Measurements from ENCODE around the gene TMC8. TPM values are rescaled to one million over a fixed set of nuclear protein-coding genes. Genes with fewer than 3 reads are reported as not detected.
"Not testable (repeated sequence)": the region's sequence is repeated elsewhere in the genome, so short reads cannot be mapped to it uniquely, and the experiment has no call there.

The TMC8 gene
- polyA plus RNA-seq, 1 donor from 2014 or later, result 0.41 TPM

- not testable (repeated sequence) for H3F3A ChIP-seq (ENCODE audit: insufficient read depth, low read length, poor library complexity, severe bottlenecking); H3K27ac ChIP-seq (ENCODE audit: low read length); H2AFZ ChIP-seq (ENCODE audit: low read depth, low read length); H3K4me2 ChIP-seq (ENCODE audit: low read length); H3K27me3 ChIP-seq (ENCODE audit: insufficient read depth, low read depth, low read length); H3K4me3 ChIP-seq (ENCODE audit: low read length); H3K9ac ChIP-seq (ENCODE audit: low read length); H4K20me1 ChIP-seq (ENCODE audit: insufficient read depth); H3K79me2 ChIP-seq (replicated peaks; ENCODE audit: insufficient read depth, low read length); H3K36me3 ChIP-seq (ENCODE audit: insufficient read depth, low read length); H3K9me3 ChIP-seq (ENCODE audit: low read length); H3K9me2 ChIP-seq (ENCODE audit: insufficient read depth, low read length)
These were observed 14.8 kb upstream of the TMC8 start for GRCh38 chr17:78115803-78116202.

GRCh38 chr17:78116411-78116810, 14.2 kb upstream of the TMC8 start:
- TF ChIP-seq TAF1 (IDR thresholded peaks at IDR 0.05; ENCODE audit: low read depth) (no peak), EZH2 (IDR thresholded peaks at IDR 0.05; ENCODE audit: borderline replicate concordance, insufficient read depth, low read length, poor library complexity, severe bottlenecking) (no peak), EP300 (conservative IDR thresholded peaks at IDR 0.05; ENCODE audit: poor library complexity, severe bottlenecking) (no peak), SMC3 (conservative IDR thresholded peaks at IDR 0.05; ENCODE audit: poor library complexity) (no peak), RAD21 (conservative IDR thresholded peaks at IDR 0.05) (no peak), POLR2AphosphoS5 (IDR thresholded peaks at IDR 0.05) (no peak)
- Histone ChIP-seq H3K9me3 (ENCODE audit: low read length) (no peaks in the 10 kb centered on the region), H3K79me2 (replicated peaks; ENCODE audit: insufficient read depth, low read length) (no peaks in the 10 kb centered on the region), H3F3A (ENCODE audit: insufficient read depth, low read length, poor library complexity, severe bottlenecking) (no peaks in the 10 kb centered on the region), H3K9me2 (ENCODE audit: insufficient read depth, low read length) (no peaks in the 10 kb centered on the region), H2AFZ (ENCODE audit: low read depth, low read length) (no peak overlapping the region), H3K4me2 (ENCODE audit: low read length) (no peak overlapping the region), H4K20me1 (ENCODE audit: insufficient read depth) (no peaks in the 10 kb centered on the region), H3K4me3 (ENCODE audit: low read length) (no peak overlapping the region), H3K9ac (ENCODE audit: low read length) (no peak overlapping the region), H3K27me3 (ENCODE audit: insufficient read depth, low read depth, low read length) (no peaks in the 10 kb centered on the region), H3K36me3 (ENCODE audit: insufficient read depth, low read length) (no peaks in the 10 kb centered on the region), H3K27ac (ENCODE audit: low read length) (no peak overlapping the region)

GRCh38 chr17:78117027-78117981, 13.3 kb upstream of the TMC8 start:
- H3K4me3 ChIP-seq (ENCODE audit: low read length), result no peak overlapping the region
- no peak overlapping the region for H3K4me2 ChIP-seq (ENCODE audit: low read length)

More at GRCh38 chr17:78117027-78117981, 13.3 kb upstream of the TMC8 start:
- TF ChIP-seq EP300 (conservative IDR thresholded peaks at IDR 0.05; ENCODE audit: poor library complexity, severe bottlenecking) (no peak), RAD21 (conservative IDR thresholded peaks at IDR 0.05) (no peak), REST (IDR thresholded peaks at IDR 0.05; ENCODE audit: borderline replicate concordance) (no peak), POLR2AphosphoS5 (IDR thresholded peaks at IDR 0.05) (peak; percentile 5), TAF1 (IDR thresholded peaks at IDR 0.05; ENCODE audit: low read depth) (no peak), MXI1 (conservative IDR thresholded peaks at IDR 0.05; ENCODE audit: poor library complexity, severe bottlenecking) (no peak), SMC3 (conservative IDR thresholded peaks at IDR 0.05; ENCODE audit: poor library complexity) (no peak)
- TF ChIP-seq, protein P1, sequence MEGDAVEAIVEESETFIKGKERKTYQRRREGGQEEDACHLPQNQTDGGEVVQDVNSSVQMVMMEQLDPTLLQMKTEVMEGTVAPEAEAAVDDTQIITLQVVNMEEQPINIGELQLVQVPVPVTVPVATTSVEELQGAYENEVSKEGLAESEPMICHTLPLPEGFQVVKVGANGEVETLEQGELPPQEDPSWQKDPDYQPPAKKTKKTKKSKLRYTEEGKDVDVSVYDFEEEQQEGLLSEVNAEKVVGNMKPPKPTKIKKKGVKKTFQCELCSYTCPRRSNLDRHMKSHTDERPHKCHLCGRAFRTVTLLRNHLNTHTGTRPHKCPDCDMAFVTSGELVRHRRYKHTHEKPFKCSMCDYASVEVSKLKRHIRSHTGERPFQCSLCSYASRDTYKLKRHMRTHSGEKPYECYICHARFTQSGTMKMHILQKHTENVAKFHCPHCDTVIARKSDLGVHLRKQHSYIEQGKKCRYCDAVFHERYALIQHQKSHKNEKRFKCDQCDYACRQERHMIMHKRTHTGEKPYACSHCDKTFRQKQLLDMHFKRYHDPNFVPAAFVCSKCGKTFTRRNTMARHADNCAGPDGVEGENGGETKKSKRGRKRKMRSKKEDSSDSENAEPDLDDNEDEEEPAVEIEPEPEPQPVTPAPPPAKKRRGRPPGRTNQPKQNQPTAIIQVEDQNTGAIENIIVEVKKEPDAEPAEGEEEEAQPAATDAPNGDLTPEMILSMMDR (IDR thresholded peaks at IDR 0.05; ENCODE audit: poor library complexity, severe bottlenecking), result no peak
- Histone ChIP-seq H3K27me3 (ENCODE audit: insufficient read depth, low read depth, low read length) (no peaks in the 10 kb centered on the region), H3K9me2 (ENCODE audit: insufficient read depth, low read length) (no peaks in the 10 kb centered on the region), H3K9ac (ENCODE audit: low read length) (no peak overlapping the region), H3K79me2 (replicated peaks; ENCODE audit: insufficient read depth, low read length) (no peaks in the 10 kb centered on the region), H3K9me3 (ENCODE audit: low read length) (no peaks in the 10 kb centered on the region), H3K36me3 (ENCODE audit: insufficient read depth, low read length) (no peaks in the 10 kb centered on the region), H4K20me1 (ENCODE audit: insufficient read depth) (no peaks in the 10 kb centered on the region), H3F3A (ENCODE audit: insufficient read depth, low read length, poor library complexity, severe bottlenecking) (no peaks in the 10 kb centered on the region), H3K27ac (ENCODE audit: low read length) (no peak overlapping the region), H2AFZ (ENCODE audit: low read depth, low read length) (no peak overlapping the region)

Data from neural cell (in vitro differentiated cells).